ENCODE data around the gene PRKD2.

- TF ChIP-seq CTCF (IDR thresholded peaks at IDR 0.05) (no peak), ATF3 (CRISPR knock-in tag; conservative IDR thresholded peaks at IDR 0.05) (no peak), USF1 (CRISPR knock-in tag; IDR thresholded peaks at IDR 0.05) (no peak), RORB (CRISPR knock-in tag; IDR thresholded peaks at IDR 0.05) (no peak), ZSCAN18 (CRISPR knock-in tag; IDR thresholded peaks at IDR 0.05) (no peak)
These were observed 79.7 kb downstream of the PRKD2 start for GRCh38 chr19:46637224-46637623.
